GM18858 (cell line): ENCODE results near the gene PDCD4.
A peak's percentile ranks its signal among the peaks of the same experiment; 100 is the strongest.

Experiments
- ATAC-seq: cut with Tn5 transposase; IDR thresholded peaks from one replicate; pipeline ENCODE4 v1.9.1; 2021; ENCODE audit not compliant: unreplicated experiment

Gene PDCD4

GRCh38 chr10:110860576-110861241 is 11.0 kb upstream of the PDCD4 start:
- peak; percentile 49 for ATAC-seq

DNA sequence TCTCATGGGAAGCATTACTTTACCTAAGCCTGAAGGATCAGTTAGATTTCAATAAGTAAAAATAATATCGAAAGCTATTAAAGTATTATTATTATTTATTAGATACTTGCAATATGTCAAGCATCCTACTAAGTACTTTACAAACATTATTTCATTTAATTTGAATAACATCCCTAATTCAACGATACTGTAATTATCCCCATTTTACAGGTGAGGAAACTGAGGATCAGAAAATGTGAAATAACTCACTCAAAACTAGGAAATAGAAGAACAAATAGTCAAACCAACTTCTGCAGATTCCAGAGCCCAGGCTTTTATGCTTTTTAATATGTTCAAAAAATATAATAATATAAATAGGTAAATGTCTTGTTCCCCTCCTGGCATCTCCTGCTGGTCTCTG is 10.3 kb upstream of the PDCD4 start:
- no peak for ATAC-seq

DNA sequence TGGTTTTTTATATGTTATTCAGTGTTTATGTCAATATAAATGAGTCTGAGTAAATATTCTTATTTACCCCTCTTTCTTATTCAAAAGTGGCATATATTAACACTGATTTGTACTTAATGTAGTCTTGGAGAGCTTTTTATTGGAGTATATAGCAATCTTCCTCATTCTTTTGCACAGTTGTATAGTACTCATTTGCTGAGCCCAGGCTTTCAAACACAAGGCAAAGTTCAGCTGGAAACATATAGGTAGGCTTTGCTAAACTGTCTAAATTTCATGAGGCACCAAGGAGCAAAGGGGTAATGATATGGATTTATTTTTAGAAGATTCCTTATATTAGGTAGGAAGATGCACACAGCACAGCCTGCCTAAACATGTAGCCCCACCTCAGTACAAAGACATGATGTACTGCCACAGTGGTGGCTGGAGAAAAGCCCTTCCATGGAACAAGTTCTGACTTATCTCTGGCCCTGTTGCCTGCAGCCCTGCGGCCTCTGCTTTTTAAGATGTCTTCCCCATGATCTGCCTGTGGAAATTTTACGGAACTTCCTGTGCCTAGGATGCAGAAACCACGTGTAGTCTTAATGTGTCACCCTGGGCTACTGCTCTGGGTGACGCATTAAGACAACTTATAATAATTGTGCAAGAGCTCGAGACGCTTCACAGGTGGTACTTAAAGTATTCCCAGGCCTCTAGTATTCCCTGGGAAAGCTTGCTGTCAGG is 9.6 kb upstream of the PDCD4 start:
- no peak for ATAC-seq

DNA sequence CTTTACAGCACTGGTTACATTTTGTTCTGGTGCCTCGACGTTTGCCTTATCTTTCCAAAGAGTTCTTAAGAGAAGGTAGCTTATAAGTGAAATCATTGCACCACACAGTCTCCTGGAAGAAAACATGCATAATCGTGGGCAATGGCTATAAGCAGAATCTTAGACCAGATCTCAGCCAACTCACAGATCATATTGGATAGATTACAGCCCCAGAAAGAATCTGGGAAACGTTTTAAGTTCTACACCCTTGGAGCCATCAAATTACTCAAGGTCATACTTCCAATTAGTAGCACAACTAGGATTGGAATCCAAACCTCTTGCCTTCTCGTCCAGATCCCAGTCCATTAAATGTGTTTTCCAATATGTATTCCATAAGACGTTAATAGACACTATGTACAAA is 8.8 kb upstream of the PDCD4 start:
- no peak for ATAC-seq

DNA sequence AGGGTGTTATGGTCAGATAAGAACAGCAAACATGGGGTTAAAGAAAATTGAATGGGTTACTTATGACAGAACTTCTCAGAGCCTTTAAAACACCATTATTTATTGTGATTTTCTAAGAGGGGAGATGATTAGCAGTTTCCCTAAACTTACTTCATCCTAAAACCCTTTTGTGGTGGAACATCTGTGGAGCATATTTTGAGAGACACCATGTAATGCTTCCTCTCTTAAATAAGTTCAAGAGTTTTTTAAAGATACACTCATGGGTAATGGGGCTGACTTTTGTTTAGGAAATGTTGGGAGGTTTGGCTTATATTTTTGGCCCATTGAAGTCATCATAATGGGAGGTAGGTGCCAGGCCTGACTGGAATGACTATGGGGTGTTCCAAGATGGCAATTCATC is 8.4 kb upstream of the PDCD4 start:
- no peak for ATAC-seq

DNA sequence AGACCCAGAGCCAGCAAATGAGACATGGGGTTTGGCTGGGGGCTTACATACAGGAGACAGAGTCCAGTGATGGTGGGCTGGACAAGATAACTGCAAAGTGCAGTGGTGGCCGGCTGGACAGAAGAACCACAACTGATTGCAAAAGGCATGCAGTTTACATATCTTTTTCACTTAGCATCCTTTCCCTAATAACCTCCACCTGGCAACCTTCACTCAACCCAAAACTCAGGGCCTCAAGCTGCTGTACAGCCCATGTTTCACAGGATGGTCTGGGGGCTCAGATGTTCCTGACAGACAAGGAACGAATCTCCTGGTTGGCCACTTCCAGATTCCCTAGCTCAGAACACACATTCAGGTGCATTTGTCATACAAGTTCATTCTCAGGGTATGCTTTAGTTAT is 7.8 kb upstream of the PDCD4 start:
- ATAC-seq = no peak

DNA sequence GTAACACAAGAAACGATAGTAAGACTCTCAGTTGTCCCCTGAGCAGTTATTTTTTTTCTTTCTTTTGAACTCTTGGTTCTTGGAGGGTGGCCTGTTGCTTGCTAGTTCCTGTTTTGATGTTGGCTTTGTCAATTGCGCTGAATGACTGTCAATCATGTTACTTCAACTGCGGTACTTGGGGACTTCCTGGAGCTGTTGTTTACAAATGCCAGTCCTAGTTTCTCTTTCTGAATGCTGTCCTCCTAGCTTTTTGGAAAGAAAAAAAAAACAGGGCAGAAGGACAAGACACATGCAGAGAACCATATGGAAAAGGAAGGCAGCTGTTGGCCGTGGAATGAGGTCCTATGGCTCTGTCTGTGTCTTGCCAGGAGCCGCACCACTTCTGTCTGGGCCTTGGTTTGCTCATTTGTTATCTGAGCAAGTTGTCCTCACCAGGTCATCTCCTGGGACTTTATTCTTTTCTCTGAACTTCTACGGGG is 7.0 kb upstream of the PDCD4 start:
- ATAC-seq = peak; percentile 56

GRCh38 chr10:110865186-110865808 is 6.4 kb upstream of the PDCD4 start:
- ATAC-seq = no peak

DNA sequence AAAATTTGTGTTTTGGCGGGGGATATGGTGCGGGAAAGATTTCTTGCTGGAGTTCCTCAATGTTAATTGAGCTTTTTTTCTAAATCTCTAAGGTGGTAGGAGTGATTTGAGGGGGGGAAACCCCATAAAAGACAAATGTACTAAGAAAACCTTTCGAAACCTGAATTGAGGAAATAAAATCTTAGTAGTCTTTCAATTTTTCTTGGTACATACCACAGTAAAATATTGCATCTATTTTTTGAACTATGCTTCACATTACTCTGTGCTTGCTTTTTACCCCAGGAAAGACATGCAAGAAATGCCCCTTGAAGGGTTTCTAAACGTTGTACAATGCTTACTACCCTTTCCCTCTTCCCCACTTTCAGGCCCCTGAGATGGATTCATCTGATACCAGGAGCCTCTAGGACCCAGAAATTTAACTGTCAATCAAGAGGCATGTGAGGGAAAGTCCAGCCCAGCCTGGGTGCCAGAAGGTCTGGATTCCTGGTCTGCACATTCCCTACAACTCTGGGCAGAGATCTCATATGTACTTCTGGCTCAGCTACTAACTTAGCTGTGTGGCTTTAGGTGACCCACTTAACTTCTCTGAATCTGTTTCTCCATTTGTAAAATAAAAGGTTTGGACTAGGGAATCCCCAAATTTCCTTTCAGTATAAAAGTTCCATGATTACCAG is 5.8 kb upstream of the PDCD4 start:
- no peak for ATAC-seq

GRCh38 chr10:110867011-110867806 is 4.5 kb upstream of the PDCD4 start:
- ATAC-seq = peak; percentile 29

GRCh38 chr10:110867807-110868465 is 3.8 kb upstream of the PDCD4 start:
- ATAC-seq = no peak

DNA sequence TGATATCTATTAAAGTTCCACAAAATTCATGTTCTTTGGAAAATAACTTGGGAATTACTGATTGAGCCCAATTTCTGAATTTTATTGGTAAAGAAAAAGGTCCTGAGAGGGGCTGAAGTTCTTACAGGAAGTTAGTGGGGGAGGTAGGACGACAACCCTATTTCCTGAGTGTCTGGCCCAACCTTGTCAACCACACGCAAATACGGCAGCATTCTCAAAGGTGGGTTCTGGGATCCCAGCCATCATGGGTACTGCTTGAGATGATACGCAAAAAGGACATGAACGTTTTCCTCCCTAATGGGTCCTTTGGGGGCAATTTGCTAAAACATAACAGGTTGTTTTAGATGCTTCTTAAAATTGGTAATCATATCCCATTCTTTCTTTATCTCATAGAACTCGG is 2.7 kb upstream of the PDCD4 start:
- ATAC-seq = no peak

- no peak for ATAC-seq
Observed at GRCh38 chr10:110870823-110871297, 868 bp upstream of the PDCD4 start.

DNA sequence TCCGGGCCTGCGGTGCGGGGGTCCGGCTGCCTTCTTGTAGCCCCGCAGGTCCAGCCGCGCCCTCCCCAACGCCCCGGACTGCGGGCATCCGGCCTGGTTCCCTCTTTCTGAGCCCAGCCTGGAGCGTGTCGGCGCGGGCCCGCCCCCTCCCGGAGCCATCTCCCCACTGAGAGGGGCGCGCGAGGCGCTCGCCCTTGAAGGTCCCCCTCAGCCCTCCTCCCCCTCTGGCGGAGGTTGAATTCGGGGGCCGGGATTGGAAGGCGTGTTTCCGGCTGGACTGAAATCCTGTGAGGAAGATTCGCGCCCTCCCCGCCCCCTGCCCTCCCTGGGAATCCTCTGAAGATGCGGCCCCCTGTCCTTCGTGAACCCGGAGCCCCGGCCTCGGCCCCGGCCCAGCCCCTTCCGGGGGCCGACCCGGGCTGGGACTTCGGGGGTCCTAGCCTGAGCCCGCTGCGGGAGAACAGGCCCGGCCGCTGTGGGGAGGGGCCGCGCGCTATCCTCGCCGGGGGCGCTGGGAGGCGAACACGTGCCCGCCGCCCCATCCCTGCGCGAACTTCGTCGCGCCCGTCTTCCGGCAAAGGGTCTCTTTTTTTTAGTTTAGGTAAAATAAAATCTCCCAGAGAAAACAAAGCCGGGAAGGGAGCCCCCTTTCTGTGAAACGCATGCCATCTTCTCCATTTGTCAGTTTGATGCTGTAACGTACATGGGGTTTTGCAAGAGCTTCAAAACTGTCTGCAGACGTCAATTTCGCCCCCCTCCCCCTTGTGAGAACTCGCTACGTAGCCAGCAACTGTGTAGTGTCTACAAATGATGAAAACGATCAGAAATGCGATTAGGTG is 636 bp downstream of the PDCD4 start:
- peak; percentile 15 for ATAC-seq

DNA sequence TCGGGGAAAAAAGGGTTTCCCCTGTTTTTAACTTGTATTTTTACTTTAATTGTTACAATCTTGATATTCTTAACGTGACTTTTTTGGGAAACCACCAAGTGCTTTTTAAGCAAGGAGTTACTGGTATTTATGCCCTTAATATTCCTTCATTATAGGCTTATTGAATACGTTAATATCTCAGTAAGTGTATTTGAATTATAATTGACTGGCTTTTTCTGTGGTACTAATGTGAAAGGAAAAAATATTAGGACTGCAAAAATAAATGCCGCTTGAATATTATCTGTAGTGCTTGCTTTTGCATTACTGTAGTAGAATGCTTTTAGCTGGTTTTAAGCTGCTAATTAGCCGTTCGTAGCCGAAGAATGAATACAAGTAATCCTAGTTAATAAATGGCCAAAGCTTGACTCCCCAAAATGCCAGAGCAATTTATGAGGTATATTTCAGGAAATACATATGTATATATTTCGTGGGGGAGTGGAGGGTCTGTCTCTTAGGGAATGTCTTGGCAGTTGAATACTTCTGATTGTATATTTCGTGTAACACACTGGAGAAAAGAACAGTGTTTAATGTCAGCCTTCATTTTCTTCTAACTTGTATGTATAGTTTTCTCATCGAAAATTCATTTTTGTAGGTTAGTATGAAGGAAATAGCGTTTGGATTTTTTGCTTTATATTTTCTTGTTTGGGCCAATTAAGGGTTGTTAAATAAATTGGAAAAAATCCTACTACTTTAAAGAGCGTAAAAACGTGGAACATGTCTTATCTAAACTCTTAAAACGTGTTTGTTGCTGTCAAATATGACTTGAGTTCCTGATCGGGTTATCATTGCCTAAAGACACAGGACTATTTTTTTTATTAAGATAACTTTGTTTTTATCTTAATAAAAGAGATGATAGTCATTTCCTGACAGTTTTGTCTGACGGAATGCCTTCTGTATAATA is 1.5 kb downstream of the PDCD4 start:
- no peak for ATAC-seq

DNA sequence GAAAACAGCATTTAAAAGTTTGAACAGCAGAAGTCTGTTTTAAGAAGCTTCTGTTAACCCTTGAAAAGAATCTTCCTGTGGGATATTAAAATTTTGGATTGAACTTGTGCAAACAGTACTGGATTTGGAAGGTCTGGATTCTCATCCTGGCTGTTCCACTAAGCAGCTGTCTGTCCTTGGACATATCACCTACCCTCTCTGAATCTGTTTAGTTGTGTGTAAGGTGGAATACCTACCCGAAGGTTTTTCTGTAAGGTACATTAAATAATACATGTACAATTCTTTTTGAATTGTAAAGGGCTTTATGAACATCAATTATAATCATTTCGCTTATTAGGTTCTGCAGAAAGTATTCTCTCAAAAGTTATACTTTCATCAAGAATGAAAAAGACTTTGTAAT is 2.2 kb downstream of the PDCD4 start:
- no peak for ATAC-seq

- no peak for ATAC-seq
Observed at GRCh38 chr10:110876000-110876399, 4.3 kb downstream of the PDCD4 start.

- no peak for ATAC-seq
Observed at GRCh38 chr10:110876788-110877187, 5.1 kb downstream of the PDCD4 start.
